ENCODE measurements around the gene RMRP. TPM values are rescaled to one million over a fixed set of nuclear protein-coding genes. Genes with fewer than 3 reads are reported as not detected.
A peak's percentile ranks its signal among the peaks of the same experiment; 100 is the strongest.

RMRP gene
- total and polyA plus RNA-seq, 10 of the 15 experiments (the other 5 are each of a cell fraction or from before 2014, with no cell fraction given): 12.0 to 42,450 (median 6,418) TPM; not detected in 4

GRCh38 chr9:35697486-35697885 lies 39.7 kb upstream of the RMRP start:
- H3K4me3 ChIP-seq: no peak overlapping the region
- H3K9me3 ChIP-seq (replicated peaks; ENCODE audit: control insufficient read depth, insufficient read depth, low read length): no peaks in the 10 kb centered on the region
- intact Hi-C loops (cut with micrococcal nuclease; ENCODE audit: unreplicated experiment) (no loop called here), in situ Hi-C loops (cut with MboI) (no loop called here)
- no peak overlapping the region for H2AFZ ChIP-seq (ENCODE audit: control insufficient read depth, low read depth, low read length)
- H3K79me2 ChIP-seq (ENCODE audit: control insufficient read depth, insufficient read depth, low read length): no peaks in the 10 kb centered on the region
- no peak for TF ChIP-seq MTA3 (IDR thresholded peaks at IDR 0.05; ENCODE audit: borderline replicate concordance, low read length)
- TF ChIP-seq CREM (IDR thresholded peaks at IDR 0.05; ENCODE audit: low read depth): no peak
- TF ChIP-seq PML (IDR thresholded peaks at IDR 0.05; ENCODE audit: low read length): no peak
- TF ChIP-seq RAD51 (IDR thresholded peaks at IDR 0.05): no peak
- TF ChIP-seq ZNF622 (IDR thresholded peaks at IDR 0.05): no peak
- TF ChIP-seq GATAD2B (conservative IDR thresholded peaks at IDR 0.05; ENCODE audit: low read depth): no peak
- TF ChIP-seq CREB1 (IDR thresholded peaks at IDR 0.05; ENCODE audit: low read depth): no peak
- TF ChIP-seq SMAD1 (IDR thresholded peaks at IDR 0.05; ENCODE audit: low read depth, partially characterized antibody): no peak
- TF ChIP-seq TCF3 (IDR thresholded peaks at IDR 0.05; ENCODE audit: borderline replicate concordance, insufficient read depth, low read depth, low read length): no peak
- no peak for TF ChIP-seq KAT2A (conservative IDR thresholded peaks at IDR 0.05; ENCODE audit: control insufficient read depth, low read depth, low read length)
- no peak for TF ChIP-seq MTA2 (IDR thresholded peaks at IDR 0.05; ENCODE audit: low read depth)
- no peak for TF ChIP-seq SP1 (IDR thresholded peaks at IDR 0.05; ENCODE audit: low read depth, low read length)
- no peak for TF ChIP-seq RB1 (IDR thresholded peaks at IDR 0.05; ENCODE audit: borderline replicate concordance)
- no peak for TF ChIP-seq ZSCAN29 (IDR thresholded peaks at IDR 0.05)
- no peak for TF ChIP-seq CBFB (IDR thresholded peaks at IDR 0.05; ENCODE audit: low read depth)
- no peak for TF ChIP-seq BMI1 (IDR thresholded peaks at IDR 0.05; ENCODE audit: borderline replicate concordance)
- no peak for TF ChIP-seq DPF2 (IDR thresholded peaks at IDR 0.05)
- no peak for TF ChIP-seq RELA (IDR thresholded peaks at IDR 0.05; ENCODE audit: borderline replicate concordance, partially characterized antibody)
- TF ChIP-seq RELB (IDR thresholded peaks at IDR 0.05; ENCODE audit: low read depth): no peak
- no peak overlapping the region for H3K9ac ChIP-seq (ENCODE audit: control insufficient read depth, insufficient read depth, low read length)
- no peaks in the 10 kb centered on the region for H4K20me1 ChIP-seq (ENCODE audit: control insufficient read depth, insufficient read depth)
- DNase-seq (ENCODE audit: low read depth, low spot score) (no peak), FAIRE-seq (no peak), ATAC-seq (no peak)
- H3K27me3 ChIP-seq (replicated peaks in 1 of 2; ENCODE audit: control insufficient read depth in 2 of 2, insufficient read depth in 2 of 2, low read length in 1 of 2): no peaks in the 10 kb centered on the region
- ChIA-PET CTCF (interaction anchor here (0.9 to 15.2 kb wide), 26 partner anchors 9 to 197 kb away, joined by 3 to 227 read pairs (median 10); partner anchors contain the start of genes ARHGEF39, CCDC107, GBA2 and RGP1), RAD21 (ENCODE audit: unreplicated experiment) (interaction anchor here (1.6 to 2.8 kb wide), 6 partner anchors 30 to 185 kb away, joined by 5 to 25 read pairs (median 11); no protein-coding TSS in a partner anchor), POLR2A (interaction anchor here (1.2 to 2.2 kb wide), 4 partner anchors 10 to 37 kb away, joined by 3 to 8 read pairs (median 5); no protein-coding TSS in a partner anchor), SMC1A (ENCODE audit: uncharacterized antibody, unreplicated experiment) (interaction anchor here (0.9 to 5.1 kb wide), 8 partner anchors 9 to 129 kb away, joined by 4 to 65 read pairs (median 10); partner anchors contain the start of genes ARHGEF39, CCDC107, RMRP and SIT1)
- H3K4me2 ChIP-seq (ENCODE audit: control insufficient read depth, insufficient read depth): no peak overlapping the region
- H3K4me1 ChIP-seq (ENCODE audit: control insufficient read depth, insufficient read depth, low read length): no peaks in the 10 kb centered on the region
- BruUV-seq (replicated peaks): TSS peak; percentile 83
- 93% methylated on average over 13 of the region's 14 CpGs for WGBS (ENCODE audit: insufficient coverage, insufficient replicate concordance, low lambda C conversion rate, missing lambda C conversion rate)
- H3K36me3 ChIP-seq (ENCODE audit: control insufficient read depth in 2 of 2, insufficient read depth in 2 of 2, low read length in 1 of 2): peaks cover 35 to 52% of the 10 kb centered on the region in 2 experiments
- no peak overlapping the region for H3K27ac ChIP-seq (ENCODE audit: control insufficient read depth, insufficient read depth)
